Activated CD4-positive, alpha-beta T cell treated with anti-CD3 and anti-CD28 coated beads, Interleukin-2, amount 50 U/mL, for 4 hours (primary cell): ENCODE results near the gene MRPL9.
"Not testable (repeated sequence)": the region's sequence is repeated elsewhere in the genome, so short reads cannot be mapped to it uniquely, and the experiment has no call there.

Experiments used
- DNase-seq, 2 experiments: peaks; one replicate each; pipeline ENCODE4 v3.0.0-alpha.2; 2020

The MRPL9 gene

DNA sequence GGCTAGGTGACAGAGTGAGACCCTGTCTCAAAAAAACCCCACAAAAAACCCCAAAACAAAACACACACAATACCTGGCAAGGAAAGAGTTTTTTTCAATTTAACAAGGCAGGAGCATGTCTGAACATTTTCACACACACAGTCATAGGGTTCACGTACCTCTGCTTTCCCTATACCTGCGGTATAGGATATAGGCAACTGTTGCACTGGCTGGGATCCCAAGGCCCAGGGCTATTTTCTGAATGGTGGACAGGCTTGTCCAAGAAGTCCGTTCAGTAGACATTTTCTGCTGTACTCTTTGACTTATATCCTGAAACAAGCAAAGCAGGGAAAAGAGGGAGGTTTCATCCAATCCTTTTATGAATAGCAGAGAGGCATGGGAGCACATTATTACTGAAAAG lies 19.4 kb upstream of the MRPL9 start:
- no peak for DNase-seq

DNA sequence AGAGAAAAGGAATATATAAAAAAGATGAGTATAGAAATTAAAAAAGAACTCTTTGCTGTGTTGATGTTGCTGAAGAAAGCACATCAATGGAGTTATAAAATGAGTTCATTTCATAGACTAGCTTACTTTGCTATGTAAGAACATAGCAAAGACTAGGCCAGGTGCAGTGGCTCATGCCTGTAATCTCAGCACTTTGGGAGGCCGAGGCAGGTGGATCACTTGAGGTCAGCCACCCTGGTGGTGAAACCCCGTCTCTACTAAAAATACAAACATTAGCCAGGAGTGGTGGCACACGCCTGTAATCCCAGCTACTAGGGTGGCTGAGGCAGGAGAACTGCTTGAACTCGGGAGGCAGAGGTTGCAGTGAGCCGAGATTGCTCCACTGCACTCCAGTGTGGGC lies 18.7 kb upstream of the MRPL9 start:
- DNase-seq: not testable (repeated sequence)

DNA sequence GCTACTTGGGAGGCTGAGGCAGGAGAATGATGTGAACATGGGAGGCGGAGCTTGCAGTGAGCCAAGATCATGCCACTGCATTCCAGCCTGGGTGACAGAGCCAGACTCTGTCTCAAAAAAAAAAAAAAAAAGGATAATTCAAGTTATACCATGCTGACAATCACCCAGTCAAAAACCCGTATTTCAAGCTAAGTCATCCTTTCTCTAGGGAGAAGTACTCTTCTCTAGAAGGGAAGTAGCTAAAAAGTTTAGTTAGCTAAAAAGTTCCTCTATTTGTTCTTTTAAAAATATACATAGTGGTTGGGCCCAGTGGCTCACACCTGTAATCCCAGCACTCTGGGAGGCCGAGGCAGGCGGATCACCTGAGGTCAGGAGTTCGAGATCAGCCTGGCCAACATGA lies 17.4 kb upstream of the MRPL9 start:
- not testable (repeated sequence) for DNase-seq

DNA sequence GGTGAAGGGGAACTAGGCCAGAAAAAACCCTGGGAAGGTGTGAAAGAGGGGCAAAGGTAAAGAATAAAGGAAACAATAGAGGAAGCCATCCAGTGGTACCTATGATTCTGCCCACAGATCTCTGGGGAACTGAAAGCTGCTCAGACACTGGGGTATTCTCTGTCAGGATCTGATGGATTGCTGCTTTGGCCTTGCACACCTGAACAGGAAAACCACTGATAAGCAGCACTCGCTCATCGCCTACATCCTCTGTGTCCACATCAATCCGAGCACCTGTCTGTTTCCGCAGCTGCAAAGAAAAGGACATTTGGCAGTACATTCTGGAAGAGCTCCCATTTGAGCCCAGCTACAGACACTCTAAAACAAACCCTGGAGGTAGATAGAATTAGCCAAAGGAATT lies 16.6 kb upstream of the MRPL9 start:
- DNase-seq: no peak

DNA sequence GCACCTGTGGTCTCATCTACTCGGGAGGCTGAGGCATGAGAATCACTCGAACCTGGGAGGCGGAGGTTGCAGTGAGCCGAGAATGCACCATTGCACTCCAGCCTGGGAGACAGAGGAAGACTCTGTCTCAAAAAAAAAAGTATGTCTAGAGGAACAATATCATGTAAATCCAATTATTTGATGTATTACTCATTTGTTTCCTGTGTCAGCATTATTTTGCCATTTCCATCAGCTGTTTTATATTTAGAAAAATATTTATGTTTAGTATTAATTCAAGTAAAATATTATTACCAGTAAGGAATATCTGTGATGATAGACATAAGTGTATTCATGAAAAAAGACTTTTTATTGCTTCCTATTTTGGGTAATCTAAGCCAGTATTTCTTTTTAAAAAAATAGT lies 14.0 kb upstream of the MRPL9 start:
- DNase-seq: no peak

DNA sequence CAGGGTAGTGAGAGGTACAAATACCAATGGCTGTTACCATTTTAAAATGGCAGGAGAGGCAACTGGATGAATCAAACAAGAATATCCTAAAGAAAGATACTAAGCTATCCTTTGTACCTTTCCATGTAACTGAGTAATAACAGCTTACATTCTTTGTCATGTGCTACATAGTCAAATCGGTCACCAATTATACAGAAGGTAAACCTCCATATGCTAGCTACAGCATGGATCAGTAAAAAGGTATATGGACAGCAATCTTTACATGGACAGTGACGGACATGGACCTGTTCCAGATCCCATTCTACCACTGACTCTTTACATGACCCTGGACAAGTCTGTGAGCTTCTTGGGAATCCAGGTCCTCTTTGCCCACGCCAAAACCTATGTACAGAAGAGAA lies 13.4 kb upstream of the MRPL9 start:
- no peak for DNase-seq

DNA sequence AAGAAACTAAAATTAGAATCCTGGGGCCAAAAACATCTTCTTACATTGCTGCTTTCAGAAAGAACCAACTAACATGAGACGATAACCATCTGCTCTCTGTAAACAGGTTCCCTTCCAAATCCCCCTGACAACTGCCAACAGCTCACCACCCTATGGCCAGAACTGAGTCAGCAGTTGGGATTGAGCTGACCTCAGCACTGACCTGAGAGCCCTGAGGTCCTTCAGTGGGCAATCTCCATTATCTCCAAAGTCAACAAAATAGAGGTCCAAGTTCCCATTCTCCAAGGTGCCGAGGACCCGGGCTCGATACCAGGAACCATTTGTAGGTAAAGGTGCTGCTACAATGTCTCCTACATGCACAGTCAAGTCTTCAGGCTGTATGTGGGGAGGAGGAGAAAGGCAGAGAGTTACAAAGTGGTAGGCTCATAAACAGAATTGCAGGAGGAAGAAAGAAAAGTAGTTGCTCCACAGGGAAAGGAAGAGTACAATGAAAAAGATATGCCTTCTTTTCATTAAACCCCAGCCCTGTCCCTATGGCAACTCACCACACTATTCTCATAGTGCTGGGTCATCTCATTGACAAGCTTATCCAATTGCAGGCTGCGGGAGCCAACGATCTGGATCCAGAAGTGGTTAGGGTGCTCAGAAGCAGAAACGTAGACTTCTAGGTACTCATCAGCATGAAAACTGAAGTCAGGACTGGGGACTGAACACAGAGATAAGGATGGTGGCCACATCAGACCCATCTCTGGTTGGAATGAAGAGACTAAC lies 12.8 kb upstream of the MRPL9 start:
- DNase-seq: no peak

DNA sequence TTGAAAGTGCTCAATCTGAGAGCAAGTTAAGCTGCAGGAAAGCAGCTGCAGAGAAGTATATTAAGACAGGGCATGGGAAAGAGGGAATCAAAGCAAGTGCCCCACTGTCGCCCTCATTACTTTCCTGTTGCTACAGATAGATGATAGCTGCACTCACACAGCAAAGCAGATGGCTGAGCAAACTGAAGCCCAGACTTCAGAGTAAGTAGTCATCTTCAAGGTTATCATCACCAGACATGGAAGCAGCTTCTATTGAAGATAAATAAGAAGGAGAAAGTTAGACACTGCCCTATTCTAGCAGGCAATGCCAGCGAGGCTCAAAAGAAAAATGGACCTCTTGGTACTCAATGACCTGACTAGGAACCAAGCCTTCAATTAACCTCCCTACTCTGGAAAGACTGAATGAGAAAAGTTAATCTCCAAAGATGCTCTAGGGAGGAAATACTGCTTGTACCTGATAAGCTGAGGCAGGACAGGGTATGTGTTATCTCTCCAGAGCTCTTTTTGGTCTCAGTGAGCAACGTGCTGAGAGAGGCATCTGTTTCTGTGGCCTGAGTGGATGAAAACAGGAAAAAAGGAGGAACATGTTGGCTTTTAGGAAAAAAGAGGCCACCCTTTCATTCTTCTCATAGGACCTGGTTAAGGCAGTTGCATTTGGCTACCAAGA lies 11.1 kb upstream of the MRPL9 start:
- no peak for DNase-seq

DNA sequence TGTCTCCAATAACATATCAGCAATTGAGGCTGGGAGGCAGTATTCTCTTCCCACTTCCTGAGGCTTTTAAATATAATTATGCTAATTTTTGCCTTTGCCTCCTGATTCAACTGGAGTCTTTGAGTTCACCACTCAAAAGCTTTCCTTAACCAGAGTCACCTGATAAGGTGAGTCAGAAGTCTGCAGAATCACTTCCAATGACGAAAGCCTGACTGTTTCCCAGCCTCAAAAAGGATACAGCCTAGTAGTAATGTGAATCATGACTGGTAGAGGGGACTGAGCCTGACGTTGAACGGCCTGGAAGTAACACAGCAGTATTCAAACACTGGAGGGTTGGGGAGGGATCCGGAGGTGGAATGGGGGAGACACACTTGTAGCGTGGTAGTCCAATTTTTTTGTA lies 10.4 kb upstream of the MRPL9 start:
- DNase-seq: no peak

DNA sequence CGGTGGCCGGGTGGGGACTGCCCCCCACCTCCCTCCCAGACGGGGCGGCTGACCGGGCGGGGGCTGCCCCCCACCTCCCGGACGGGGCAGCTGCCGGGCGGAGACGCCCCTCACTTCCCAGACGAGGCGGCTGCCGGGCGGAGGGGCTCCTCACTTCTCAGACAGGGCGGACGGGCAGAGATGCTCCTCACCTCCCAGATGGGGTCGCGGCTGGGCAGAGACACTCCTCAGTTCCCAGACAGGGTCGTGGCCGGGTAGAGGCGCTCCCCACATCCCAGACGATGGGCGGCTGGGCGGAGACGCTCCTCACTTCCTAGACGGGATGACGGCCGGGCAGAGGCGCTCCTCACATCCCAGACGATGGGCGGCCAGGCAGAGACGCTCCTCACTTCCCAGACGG lies 6.0 kb upstream of the MRPL9 start:
- DNase-seq: not testable (repeated sequence)

DNA sequence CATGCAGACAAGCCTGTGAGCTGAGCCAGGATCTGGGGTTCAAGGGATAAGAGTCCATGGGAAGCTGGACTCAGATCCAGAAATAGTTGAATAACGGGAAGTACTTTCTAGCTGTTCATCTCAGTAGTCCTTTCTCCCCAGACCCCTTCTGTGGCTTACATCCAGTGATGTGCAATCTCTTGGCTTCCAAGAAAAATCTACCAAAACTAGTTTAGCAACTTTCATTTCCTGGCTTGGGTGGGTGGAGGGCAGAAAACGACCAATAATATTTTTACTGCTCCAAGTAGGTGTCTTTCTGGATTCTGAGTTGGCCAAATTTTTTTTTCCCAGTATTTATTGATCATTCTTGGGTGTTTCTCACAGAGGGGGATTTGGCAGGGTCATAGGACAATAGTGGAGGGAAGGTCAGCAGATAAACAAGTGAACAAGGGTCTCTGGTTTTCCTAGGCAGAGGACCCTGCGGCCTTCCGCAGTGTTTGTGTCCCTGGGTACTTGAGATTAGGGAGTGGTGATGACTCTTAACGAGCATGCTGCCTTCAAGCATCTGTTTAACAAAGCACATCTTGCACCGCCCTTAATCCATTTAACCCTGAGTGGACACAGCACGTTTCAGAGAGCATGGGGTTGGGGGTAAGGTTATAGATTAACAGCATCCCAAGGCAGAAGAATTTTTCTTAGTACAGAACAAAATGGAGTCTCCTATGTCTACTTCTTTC lies 5.2 kb upstream of the MRPL9 start:
- DNase-seq: not testable (repeated sequence)

DNA sequence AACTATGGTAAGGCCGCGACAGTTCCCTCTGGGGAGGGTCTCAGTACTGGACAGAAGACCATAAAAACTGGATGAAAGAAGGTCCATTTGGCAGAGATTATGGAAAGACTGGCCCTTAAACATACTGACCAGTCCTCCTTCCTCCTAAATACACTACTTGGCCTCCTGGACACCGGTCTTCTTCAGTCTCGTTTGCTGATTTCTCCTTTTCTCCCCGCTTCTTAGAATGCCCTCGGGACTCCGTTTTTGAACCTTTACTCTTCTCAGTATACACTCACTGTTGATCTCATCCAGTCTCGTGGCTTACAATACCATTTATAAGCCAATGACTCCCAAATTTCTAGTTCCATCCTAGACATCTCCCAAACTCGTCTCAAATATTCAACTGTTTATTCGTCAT lies 694 bp upstream of the MRPL9 start:
- DNase-seq: no peak

DNA sequence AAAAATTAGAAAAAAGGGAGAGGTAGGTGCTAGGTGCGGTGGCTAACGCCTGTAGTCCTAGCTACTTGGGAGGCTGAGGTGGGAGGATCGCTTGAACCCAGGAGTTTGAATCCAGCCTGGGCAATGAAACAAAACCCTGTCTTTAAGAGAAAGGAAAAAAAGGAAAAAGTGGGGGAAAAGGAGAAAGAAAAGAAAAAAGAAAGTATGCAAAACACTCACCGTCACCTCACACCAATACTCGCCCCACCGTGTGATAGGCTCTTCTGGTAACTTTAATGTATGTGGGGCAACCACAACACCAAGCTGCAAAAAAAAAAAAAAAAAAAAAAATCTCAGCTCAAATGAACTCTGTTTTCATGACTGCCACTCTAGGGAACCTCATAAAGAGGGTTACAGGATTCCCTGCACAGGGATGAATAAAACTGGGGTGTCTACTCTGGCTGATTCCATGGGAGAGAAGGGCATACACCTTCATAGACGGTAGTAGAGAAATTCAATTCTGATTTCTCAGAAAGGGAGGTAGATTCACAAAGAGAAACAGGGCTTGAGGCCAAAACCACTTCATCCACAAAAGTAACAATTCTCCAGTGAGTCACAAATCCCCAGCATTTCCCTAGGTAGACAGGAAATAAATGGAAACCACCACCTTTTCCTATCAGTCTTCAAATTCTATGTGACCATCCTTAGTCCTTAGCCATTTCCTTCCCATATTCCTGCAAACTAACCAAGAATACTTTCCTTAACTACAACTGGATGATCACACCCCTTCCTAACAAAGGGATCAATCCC lies 2.5 kb downstream of the MRPL9 start:
- no peak for DNase-seq

DNA sequence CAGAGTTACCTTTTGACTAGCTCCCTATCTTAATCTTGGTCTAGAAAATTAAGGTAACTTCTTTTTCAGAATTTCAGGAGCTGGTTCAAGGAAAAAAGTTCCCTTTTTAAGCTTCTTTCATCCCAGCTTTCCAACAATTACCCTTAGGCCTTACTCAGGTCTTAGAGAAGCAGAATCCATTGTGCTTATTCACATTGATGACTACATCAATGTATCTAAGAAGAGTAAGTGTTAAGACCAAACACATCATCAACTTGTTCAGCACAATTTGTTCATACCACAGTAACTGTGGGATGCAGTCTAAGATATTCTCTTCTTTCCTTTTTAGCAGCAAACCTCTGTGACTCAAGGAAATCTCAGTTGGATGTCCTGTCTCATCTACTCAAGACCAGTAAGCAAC lies 4.1 kb downstream of the MRPL9 start:
- DNase-seq: no peak

DNA sequence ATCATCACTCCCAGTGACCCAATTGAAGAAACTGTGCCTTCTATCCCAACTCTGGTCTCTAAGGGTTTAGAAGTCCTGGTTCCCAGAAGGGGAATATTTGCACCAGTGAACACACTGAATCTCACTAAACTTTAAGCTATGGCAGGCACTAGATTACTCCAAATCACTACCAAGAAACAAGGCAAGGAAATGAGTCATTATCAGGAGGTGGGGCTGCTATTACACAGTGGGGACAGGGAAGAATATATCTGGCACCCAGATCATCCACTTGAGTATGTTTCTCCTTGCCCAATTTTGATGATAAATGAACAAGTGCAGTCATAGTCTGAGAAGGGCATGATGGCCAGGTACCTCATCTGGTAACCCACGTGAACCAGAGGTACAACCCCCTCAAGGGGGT lies 7.0 kb downstream of the MRPL9 start:
- DNase-seq: no peak

DNA sequence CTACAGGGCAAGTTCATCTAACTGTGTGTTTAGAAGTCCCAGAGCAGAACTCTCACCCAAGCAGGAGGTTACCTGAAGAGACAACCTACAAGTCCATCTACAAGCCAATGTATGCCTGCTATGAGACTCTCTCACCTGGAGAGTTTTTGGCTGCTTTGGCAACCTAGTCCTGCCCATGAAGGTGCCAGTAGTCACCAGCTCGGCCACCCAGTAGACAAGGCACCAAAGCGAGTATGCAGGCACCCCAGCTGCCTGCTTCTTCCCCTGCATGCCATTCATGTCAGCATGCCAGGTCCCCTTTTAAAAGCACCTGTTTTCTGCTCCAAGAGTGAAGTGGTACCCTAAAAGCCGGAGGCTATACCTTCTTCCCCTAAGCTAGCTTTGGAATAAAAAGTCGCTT lies 21.8 kb downstream of the MRPL9 start:
- no peak for DNase-seq

DNA sequence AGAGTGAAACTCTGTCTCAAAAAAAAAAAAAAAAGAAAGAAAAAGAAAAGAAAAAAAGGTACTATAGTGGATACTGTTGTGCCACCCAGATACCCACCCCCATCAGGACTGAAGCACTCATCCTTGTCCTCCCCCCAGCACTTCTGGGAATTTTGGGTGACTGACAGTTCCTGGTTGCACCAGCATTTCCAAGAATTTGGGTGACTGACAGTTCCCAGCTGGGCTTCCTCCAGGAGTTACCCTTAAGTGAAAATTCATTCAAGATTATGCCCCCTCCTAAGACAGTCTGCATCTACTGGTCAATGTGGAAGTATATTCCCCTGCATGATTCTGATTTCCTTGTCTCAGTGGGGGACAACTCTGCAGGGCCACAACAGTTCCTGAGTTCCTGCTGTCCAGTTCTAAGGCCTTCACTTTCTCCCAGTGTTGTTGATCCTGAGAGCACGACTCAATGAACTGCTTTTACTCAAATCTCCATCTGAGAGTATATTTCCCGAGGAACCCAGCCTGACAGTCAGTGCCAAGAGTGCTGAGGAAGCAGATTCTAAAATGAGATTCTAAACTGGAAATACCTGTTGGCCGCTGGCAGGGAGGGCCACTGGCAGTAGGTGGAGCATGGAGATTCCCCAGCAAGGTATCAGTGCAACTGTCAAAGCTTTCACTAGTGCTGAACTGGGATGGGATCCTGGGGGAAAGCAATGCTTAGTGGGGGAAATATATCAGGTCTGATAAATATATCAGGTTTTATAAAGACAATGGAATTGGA lies 23.5 kb downstream of the MRPL9 start:
- no peak for DNase-seq

DNA sequence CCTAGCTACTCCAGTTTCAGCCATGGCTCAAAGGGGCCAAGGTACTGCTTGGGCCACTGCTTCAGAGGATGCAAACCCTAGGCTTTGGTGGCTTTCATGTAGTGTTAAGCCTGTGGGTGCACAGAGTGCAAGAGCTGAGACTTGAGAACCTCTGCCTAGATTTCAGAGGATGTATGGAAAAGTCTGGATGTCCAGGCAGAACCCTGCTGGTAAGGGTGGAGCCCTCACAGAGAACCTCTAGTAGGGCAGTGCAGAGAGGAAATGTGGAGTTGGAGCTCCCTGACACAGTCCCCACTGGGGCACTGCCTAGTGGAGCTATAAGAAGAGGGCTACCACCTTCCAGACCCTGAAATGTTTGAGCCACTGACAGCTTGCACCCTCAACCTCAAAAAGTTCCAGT lies 25.8 kb downstream of the MRPL9 start:
- no peak for DNase-seq

DNA sequence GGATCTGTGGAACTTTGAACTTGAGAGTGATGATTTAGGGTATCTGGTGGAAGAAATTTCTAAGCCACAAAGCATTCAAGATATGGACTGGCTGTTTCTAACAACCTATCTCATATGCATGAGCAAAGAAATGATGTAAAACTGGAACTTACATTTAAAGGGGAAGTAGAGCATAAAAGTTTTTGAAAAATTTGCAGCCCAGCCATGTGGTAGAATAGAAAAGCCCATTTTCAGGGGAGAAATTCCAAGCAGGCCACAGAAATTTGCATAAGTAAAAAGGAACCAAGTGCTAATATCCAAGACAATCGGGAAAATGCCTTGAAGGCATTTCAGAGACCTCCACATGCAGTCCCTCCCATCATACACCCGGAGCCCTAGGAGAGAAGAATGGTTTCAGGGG lies 26.3 kb downstream of the MRPL9 start:
- no peak for DNase-seq

DNA sequence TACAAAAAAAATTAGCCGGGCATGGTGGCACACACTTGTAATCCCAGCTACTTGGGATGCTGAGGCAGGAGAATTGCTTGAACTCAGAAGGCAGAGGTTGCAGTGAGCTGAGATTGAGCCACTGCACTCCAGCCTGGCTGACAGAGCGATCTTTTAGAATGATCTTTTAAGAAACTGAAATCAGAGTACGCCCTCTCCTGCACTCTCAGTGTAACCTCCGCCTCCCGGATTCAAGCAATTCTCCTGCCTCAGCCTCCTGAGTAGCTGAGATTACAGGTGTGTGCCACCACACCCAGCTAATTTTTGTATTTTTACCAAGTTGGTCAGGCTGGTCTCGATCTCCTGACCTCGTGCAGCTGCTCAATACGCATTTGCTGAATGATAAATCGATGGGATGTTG lies 29.3 kb downstream of the MRPL9 start:
- not testable (repeated sequence) for DNase-seq

DNA sequence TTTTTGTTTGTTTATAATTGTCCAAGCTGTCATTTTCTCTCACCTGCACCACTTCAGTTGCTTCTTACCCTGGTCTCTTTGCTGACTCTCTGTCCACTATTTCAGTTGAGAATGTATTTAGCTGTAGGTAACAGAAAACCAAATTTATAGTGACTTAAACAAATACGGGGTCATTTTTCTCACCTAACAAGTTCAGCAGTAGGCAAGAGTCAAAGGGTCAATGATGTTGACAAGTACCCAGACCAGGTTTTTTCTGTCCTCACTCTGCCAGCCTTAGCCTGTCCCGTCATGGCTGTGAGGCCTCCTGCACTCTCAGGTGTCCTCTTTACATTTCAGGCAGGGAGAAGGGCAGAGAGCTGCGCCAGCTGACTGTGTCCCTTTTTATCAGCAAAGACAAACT lies 30.2 kb downstream of the MRPL9 start:
- no peak for DNase-seq

DNA sequence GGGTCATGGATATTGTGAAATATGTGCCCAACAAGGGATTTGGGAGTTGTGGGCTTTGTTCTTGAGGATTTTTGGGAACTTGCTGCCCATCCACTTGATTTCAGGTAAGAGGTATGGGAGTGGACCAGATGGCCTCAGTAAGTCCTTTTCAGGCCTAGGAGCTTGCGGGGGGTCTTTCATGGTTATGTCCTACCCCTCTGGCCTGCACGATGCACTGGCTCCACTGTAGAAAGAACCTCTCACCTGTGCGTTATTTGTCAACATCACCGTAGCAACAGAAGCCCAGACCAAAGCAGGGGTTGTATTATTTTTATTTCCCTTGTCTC lies 33.4 kb downstream of the MRPL9 start:
- no peak for DNase-seq
